Coronary artery (tissue), 2 donors: ENCODE results near the gene AQP12A.

Experiments
- DNase-seq: peaks from one replicate; pipeline ENCODE4 v3.0.0-alpha.2; 2017; ENCODE audit warnings: low spot score
- H3K27ac ChIP-seq, 2 donors: fragments of 200-600 bp; sonication (generic); one replicate each; pipeline ENCODE4 v1.5.1; 2016 to 2019
- H3K4me3 ChIP-seq: fragments of 200-600 bp; sonication (generic); 2 replicates; pipeline ENCODE4 v1.5.1; 2016; ENCODE audit warnings: mild to moderate bottlenecking, moderate library complexity
- CTCF ChIP-seq: fragments of 200-600 bp; sonication (generic); IDR thresholded peaks from one replicate; pipeline ENCODE4 v1.5.1; 2019; ENCODE audit warnings: antibody characterized with exemption

Gene AQP12A

GRCh38 chr2:240733803-240734495 is 42.3 kb downstream of the AQP12A start:
- no peak for DNase-seq
- Histone ChIP-seq H3K27ac (no peak overlapping the region), H3K4me3 (no peak overlapping the region)
- no peak for TF ChIP-seq CTCF

GRCh38 chr2:240734756-240735155 is 43.1 kb downstream of the AQP12A start:
- DNase-seq = no peak
- no peak for TF ChIP-seq CTCF
- H3K27ac ChIP-seq = no peak overlapping the region

GRCh38 chr2:240735476-240735875 is 43.8 kb downstream of the AQP12A start:
- TF ChIP-seq CTCF = no peak
- Histone ChIP-seq H3K27ac (no peak overlapping the region), H3K4me3 (no peak overlapping the region)
- DNase-seq = no peak

More at GRCh38 chr2:240734756-240735155, 43.1 kb downstream of the AQP12A start:
- H3K4me3 ChIP-seq = no peak overlapping the region

GRCh38 chr2:240736281-240737250 is 44.9 kb downstream of the AQP12A start:
- no peak for DNase-seq
- TF ChIP-seq CTCF = no peak
- no peak overlapping the region for H3K27ac ChIP-seq
- H3K4me3 ChIP-seq = no peak overlapping the region

GRCh38 chr2:240737512-240737911 is 45.8 kb downstream of the AQP12A start:
- no peak for TF ChIP-seq CTCF
- Histone ChIP-seq H3K4me3 (no peak overlapping the region), H3K27ac (no peak overlapping the region)
- DNase-seq = no peak

GRCh38 chr2:240737958-240738357 is 46.3 kb downstream of the AQP12A start:
- TF ChIP-seq CTCF = no peak

More at GRCh38 chr2:240737958-240738357, 46.3 kb downstream of the AQP12A start:
- no peak for DNase-seq
- no peak overlapping the region for H3K27ac ChIP-seq
- H3K4me3 ChIP-seq = no peak overlapping the region
